HepG2 (cell line): ENCODE results near the gene TMEM141. TPM values are rescaled to one million over a fixed set of nuclear protein-coding genes. Genes with fewer than 3 reads are reported as not detected.

ENCODE experiments used
- ARNT ChIP-seq: fragments of 450-650 bp; IDR thresholded peaks from 2 replicates; pipeline ENCODE4 v1.6.1; 2017
- CEBPZ ChIP-seq: IDR thresholded peaks from 2 replicates; pipeline ENCODE4 v1.6.1; 2012; ENCODE audit warnings: low read length, improper control_type of control experiment
- FOXK1 ChIP-seq: sonication (generic); formaldehyde crosslinking; IDR thresholded peaks from 2 replicates; pipeline ENCODE4 v1.4.0; 2020; ENCODE audit warnings: low read depth, missing genetic modification reagents, borderline replicate concordance
- IKZF5 ChIP-seq: IDR thresholded peaks from 2 replicates; pipeline ENCODE4 v1.6.1; 2018; ENCODE audit warnings: missing genetic modification reagents, mild to moderate bottlenecking, missing compliant biosample characterization
- KIAA2018 ChIP-seq: sonication (generic); formaldehyde crosslinking; IDR thresholded peaks from 2 replicates; pipeline ENCODE4 v1.5.0; 2020; ENCODE audit warnings: mild to moderate bottlenecking, missing genetic modification reagents, borderline replicate concordance
- PATZ1 ChIP-seq: sonication (generic); formaldehyde crosslinking; IDR thresholded peaks from 2 replicates; pipeline ENCODE4 v1.4.0; 2020; ENCODE audit warnings: missing genetic modification reagents
- RCOR2 ChIP-seq: IDR thresholded peaks from 2 replicates; pipeline ENCODE4 v1.6.1; 2016; ENCODE audit warnings: missing biosample characterization, missing genetic modification reagents
- ZNF18 ChIP-seq: sonication (generic); formaldehyde crosslinking; IDR thresholded peaks from 2 replicates; pipeline ENCODE4 v1.8.0; 2022; ENCODE audit warnings: mild to moderate bottlenecking, missing genetic modification reagents; ENCODE audit not compliant: insufficient replicate concordance
- ZNF34 ChIP-seq: sonication (generic); formaldehyde crosslinking; IDR thresholded peaks from 2 replicates; pipeline ENCODE4 v1.4.0; 2020; ENCODE audit warnings: mild to moderate bottlenecking, missing genetic modification reagents, borderline replicate concordance
- ZNF460 ChIP-seq: sonication (generic); formaldehyde crosslinking; IDR thresholded peaks from 2 replicates; pipeline ENCODE4 v1.5.1; 2020; ENCODE audit warnings: missing genetic modification reagents, mild to moderate bottlenecking, borderline replicate concordance
- ZNF780A ChIP-seq: sonication (generic); formaldehyde crosslinking; IDR thresholded peaks from 2 replicates; pipeline ENCODE4 v1.8.0; 2022; ENCODE audit warnings: mild to moderate bottlenecking, missing genetic modification reagents, moderate library complexity
- polyA plus RNA-seq, 8 experiments: library from polyadenylated mRNA; depleted of rRNA in 3 of 8; stranded (reverse) in 7 of 8; unstranded in 1 of 8; fragments of >200 nt; fragmentation: Illumina TruSeq in 4 of 8; extraction: Trizol in 4 of 8; gene quantifications; 2 replicates each; pipeline versions ENCODE4 v1.2.1 to v1.2.3, GENCODE V29; 2011 to 2016; ENCODE audit warnings: low read depth in 4 of 8, missing spikeins in 1 of 8, mixed read lengths in 1 of 8; ENCODE audit not compliant: insufficient read depth in 1 of 8
- total RNA-seq, 5 experiments: library from RNA; depleted of rRNA; stranded (reverse); fragments of >200 nt; fragmentation: Illumina TruSeq; extraction: Trizol; gene quantifications; 2 replicates each; pipeline ENCODE4 v1.2.3, GENCODE V29; 2016; ENCODE audit warnings: low read depth in 1 of 5

TMEM141 gene
- total and polyA plus RNA-seq, 2 of the 13 experiments (the other 11 are each of a cell fraction or from before 2014, with no cell fraction given), result 81.0 to 202 TPM

- TF ChIP-seq KIAA2018 (CRISPR knock-in tag) (0 out of 2 replicates have a peak, but pooled peaks have one; percentile 31), ZNF18 (CRISPR knock-in tag) (no peak), ZNF460 (CRISPR knock-in tag) (no peak), ZNF780A (CRISPR knock-in tag) (peak; percentile 81; the same call in 1 of the 2 replicates), FOXK1 (peak; percentile 64; the same call in 1 of the 2 replicates), ZNF34 (CRISPR knock-in tag) (no peak), RCOR2 (peak; percentile 61; the same call in 1 of the 2 replicates), ARNT (no peak), PATZ1 (peak; percentile 96), IKZF5 (CRISPR knock-in tag) (peak; percentile 65; the same call in 1 of the 2 replicates), CEBPZ (no peak)
These were observed 8.1 kb downstream of the TMEM141 start (continued) for GRCh38 chr9:136799079-136799853.
